Frontal cortex (tissue), 4 donors: ENCODE results near the gene ZC3H12C. TPM values are rescaled to one million over a fixed set of nuclear protein-coding genes. Genes with fewer than 3 reads are reported as not detected.

ENCODE experiments used
- DNase-seq, 2 donors: peaks; one replicate each; pipeline ENCODE4 v3.0.0; 2012; ENCODE audit warnings: low spot score in 2 of 2
- FAIRE-seq: peaks from 2 replicates; lab custom pipeline; 2012; peaks lifted over from hg19 to GRCh38; lab: Jason Lieb, UNC
- total RNA-seq: library from RNA; depleted of rRNA; stranded (reverse); fragments of >200 nt; gene quantifications from one replicate; pipeline ENCODE4 v1.2.3, GENCODE V29; 2014
- donor health status: control.
- donor health status: control.
- donor health status: control.

ZC3H12C gene
- total RNA-seq, 1 donor from 2014 or later: 28.9 TPM

DNA sequence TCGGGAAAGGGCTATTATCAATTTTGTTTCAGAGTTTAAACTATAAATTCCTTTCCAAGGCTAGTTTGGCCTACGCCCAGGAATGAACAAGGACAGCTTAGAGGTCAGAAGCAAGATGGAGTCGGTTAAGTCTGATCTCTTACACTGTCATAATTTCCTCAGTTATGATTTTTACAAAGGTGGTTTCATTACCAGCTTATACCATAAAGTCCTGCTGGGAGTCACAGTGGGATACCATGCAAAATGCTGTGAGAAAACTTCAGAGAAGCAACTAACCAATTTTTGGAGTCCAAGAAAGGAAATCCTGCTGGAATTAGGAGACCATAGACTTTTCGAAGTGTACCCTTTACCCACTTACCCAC, 17.4 kb upstream of the ZC3H12C start:
- DNase-seq: no peak
- FAIRE-seq: no peak

DNA sequence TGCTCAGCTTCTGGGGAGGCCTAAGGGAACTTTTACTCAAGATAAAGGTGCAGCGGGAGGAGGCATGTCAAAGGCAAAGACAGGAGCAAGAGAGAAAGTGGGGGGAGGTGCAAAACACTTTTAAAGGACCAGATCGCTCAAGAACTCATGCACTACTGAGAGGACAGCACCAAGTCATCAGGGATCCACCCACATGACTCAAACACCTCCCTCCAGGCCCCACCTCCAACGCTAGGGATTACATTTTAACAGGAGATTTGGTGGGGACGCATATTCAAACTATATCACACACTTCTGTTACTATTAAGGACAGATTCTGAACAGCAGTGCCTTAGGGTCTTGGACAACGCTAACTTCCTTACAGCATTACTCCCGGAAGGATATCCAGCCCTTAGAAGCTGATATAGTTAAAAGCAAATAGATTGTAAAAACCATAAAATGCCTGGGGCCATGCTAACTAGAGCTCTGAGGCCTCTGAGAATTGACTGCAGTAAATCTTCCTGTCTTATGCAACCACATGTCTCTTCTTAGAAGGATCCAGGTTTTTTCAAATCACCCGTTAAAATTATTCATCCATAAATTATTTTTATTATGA, 16.7 kb upstream of the ZC3H12C start:
- no peak for FAIRE-seq
- no peak for DNase-seq

DNA sequence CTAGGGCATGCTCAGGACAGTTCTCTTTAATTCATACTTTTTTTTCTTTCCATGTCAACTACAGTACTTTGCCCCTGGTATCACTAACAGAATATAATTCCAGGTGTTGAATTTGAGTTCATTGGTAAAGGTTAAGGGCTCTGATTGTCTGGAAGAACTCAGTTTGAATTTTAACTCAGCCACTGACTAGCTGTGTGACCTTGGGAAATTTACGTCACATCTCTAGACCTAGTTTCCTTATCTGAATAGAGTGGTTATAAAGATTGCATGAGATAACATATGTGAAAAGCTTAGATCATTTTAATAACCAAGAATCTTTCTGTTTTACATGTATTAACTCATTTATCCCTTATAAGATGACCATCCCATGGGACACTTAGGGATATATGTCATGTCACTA, 15.8 kb upstream of the ZC3H12C start:
- DNase-seq (no peak), FAIRE-seq (no peak)

DNA sequence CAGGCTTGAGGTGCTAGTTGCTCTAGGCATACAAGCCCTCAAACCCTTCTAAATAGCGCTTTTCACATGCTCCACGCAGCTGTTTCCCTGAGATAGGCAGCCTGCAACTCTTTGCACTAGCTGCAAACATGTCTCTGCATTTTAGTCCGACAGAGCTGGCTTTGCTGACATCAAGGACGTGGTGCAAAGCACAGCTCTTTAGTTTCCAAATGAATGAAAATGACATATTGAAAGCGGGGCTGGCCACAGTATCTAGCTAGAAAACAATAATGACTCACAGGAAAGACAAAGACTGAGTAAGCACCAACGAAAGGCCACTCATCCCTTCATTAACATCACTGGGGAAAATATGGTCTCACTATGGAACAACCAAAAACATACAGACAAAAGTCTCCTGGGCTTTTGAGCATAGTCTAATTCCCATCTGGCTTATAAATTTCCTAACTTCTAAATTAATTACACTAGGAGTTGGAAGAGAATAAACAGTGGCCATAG, 15.3 kb upstream of the ZC3H12C start:
- DNase-seq: no peak
- FAIRE-seq: no peak

DNA sequence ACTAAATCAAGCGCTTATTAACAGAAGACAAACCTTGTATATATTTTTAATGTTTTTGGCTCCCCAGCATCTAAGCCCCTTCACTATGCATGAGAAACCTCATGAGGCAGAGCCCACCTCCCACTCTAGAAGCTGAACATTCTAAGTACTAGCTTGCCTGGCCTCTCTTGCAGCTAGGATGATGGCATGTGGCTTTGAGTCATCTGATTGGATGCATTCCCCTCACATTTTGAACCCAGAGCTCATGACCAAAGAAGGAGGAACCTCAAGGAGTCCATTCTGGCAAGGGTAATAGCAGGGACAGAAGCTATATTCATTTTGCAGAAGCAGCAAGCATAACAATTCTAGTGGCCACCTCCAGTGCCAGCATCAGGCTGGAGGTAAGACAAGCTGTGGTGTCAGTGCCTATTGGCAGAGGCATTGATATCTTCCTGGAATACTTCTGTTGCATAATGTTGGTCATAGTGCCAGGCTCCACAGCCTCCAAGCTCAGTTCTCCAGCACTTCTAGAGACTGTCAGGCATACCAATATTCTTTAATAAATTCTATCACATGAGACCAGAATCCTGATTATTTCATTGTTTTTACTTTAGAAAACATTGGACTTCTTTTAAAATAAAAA, 14.2 kb upstream of the ZC3H12C start:
- FAIRE-seq (no peak), DNase-seq (no peak)

DNA sequence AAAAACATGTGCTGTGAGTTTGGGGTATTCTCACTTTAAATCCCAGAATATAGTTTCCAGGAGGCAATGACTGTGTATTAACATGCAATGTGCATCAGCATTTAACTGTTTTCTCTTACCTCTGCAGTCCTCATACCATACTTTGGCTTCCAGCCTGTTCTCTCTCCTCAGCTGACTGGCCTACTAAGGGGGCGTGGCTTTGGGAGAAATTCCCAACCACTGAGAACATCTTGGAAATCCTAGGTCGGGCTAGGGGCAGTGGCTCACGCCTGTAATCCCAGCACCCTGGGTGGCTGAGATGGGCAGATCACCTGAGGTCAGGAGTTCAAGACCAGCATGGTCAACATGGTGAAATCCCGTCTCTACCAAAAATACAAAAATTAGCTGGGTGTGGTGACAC, 13.5 kb upstream of the ZC3H12C start:
- no peak for FAIRE-seq

DNA sequence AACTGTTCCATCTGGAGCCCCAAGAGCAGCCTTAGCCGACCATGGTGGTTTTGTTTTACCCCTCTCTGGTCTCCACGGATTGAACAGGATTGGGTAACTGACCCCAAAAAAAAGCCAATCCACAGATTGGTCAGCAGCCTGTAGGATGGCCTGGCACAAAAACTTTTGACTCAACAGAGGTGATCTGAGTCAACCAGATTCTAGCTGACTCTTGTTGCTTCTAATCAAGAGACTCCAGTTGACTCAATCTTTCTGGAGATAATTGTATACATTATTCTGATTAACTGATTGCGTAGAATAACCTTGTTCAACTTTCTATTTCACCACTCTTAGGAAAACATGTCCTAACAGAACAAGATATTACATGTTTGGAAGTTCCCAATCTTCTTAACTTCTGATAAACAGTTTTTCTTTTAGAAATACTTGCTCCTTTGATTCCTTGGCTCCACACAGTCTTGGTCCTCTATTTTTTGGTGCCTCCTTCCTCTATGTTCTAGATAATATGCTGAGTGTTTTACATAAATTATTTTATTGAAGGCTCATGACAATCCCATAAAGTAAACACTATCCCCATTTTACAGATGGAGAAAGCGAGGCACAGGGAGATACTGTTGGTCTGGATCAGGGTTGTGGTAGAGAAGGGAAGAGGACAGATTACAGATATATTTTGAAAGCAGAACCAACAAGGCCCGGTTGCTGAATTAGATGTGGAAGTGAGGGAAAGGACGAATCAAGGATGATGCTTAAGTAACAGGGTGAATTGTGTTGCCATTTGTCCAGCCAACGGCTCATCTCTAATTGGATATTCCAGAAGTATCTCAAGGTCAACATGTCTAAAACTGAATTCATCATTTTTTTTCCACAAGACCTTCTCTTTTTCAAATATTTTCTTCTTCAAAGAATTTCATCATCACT, 11.5 kb upstream of the ZC3H12C start:
- DNase-seq: no peak
- no peak for FAIRE-seq

More for the DNA sequence above, 13.5 kb upstream of the ZC3H12C start:
- no peak for DNase-seq

DNA sequence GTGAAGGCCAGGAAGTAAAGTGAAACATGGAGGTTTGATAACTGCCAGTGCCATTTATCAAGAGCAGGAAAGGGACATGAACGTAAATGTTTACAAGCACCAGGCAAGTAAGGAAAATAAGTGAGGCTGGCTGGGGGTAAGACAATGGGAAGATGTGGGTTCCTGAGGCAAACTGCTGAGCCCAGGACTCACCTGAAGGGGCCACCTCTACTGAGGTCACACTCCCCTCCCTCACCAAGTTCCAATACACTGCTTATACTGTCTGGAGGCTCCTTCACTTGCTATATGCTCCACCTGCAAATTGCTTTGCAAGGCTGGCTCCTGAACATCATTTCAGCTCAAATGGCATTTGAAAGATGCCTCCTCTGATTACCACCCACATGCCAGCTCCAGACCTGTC, 10.3 kb upstream of the ZC3H12C start:
- FAIRE-seq (no peak), DNase-seq (no peak)

DNA sequence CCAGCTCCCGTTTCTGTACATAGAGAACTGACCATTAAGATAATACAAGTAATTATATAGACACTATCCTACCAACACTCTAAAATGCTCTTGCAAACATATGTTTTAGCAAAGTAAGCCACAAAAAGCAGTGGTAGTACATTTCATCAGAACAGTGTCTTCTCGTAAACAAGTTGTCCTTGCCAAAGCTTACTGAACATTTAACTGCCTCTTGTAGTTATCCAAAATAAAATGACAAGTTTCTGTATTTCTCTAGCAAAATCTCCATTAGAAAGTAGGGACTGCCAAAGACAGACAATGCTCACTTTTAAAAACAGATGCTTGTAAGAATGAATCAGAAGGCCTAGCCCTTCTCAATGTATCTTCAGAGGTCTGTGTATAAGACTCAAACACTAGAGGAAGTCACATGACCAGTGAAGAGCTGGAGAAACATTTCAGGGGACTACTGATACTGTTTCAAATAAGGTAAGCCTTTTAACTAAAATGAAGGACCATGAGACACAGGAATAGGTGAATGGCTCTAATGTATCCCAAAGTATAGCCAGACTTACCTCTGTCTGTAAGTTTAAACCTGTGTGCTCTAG, 7.8 kb upstream of the ZC3H12C start:
- no peak for FAIRE-seq
- no peak for DNase-seq

DNA sequence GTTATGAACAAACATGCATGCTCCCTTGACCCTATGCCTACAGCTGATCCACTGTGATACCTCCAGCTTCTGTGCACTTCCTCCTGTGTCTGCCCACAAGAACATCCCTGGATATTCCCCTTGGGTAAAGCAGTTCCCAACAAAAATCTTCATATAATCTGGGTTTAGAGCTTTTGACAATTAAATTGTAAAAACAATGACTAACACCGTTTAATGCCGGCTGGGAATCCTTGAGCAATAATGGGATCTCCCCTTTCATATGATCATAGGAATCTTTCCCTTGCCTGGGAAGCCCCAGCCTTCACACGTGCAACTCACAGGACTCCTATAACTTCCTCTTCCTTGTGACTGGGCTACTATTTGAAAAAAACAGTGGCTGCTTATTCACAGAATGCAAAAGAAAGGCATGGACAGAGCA, 6.3 kb upstream of the ZC3H12C start:
- FAIRE-seq (no peak), DNase-seq (no peak)

DNA sequence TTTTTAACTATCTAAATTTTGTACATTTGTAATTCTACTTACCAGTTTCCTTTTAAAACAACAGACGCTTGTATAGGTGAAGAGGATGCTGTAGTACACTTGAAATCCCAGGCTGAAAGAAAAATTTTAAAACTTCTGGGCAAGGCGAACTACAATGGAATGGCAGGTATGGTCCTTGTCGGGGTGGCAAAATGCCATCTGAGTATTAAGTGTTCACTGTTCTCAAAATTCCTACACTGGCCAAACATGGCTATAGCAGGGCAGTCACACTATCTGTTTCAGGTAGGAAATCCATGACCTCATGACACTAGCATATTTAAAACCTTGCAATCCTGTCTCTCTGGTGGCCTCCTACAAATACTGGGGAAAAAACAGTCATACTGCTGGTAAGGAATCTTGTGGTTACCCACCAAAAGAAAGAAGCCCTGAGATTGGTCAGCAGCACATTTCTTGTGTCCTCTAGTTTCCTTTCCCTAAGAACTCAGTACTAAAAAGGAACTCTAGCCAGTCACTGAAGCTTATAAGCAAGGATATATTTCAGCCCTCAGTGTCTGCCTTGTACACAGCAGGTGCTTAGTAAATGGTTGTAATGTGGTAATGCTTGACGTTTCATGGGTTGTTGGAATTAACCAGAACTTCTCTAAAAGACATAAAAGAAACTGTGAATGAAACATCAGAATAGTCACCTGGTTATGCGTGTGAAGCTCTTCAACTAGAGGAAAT, 5.2 kb upstream of the ZC3H12C start:
- FAIRE-seq (no peak), DNase-seq (no peak)

DNA sequence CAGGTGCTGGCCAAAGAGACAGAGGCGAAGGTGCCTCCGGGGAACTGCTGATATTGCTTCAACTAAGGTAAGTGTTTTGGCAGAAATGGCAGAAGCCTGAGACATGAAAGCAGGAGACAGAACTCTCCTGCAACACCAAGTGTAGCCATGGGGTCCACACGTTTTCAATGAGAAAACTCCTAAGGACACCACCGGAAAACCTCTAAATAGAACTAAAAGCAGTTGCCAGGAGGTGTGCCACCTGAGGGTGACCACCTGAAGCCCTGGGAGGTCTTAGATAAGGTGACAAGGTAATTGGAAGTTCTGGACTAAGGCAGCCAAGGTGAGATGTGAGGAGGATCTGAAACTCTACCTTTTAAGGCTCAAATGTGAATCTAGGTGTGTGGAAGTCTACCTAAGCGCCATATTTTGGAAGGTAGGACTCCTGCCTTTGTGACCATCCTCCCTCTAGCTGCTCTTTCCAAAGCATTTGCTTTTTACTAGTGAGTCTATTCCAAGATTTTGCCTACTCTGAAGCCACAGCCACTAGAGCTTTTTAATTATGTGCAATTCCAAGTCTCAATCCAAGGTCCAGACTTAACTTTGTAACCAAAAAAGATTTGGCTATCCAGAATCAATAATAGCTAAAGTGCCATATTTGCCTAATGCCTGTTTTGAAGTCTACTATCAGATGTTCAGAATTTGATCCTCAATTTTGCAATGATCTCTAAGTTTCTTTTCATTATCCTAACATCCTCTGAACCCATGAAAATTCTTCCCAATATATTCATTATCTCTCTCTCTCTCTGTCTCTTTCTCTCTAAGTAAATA, 4.5 kb upstream of the ZC3H12C start:
- no peak for FAIRE-seq

DNA sequence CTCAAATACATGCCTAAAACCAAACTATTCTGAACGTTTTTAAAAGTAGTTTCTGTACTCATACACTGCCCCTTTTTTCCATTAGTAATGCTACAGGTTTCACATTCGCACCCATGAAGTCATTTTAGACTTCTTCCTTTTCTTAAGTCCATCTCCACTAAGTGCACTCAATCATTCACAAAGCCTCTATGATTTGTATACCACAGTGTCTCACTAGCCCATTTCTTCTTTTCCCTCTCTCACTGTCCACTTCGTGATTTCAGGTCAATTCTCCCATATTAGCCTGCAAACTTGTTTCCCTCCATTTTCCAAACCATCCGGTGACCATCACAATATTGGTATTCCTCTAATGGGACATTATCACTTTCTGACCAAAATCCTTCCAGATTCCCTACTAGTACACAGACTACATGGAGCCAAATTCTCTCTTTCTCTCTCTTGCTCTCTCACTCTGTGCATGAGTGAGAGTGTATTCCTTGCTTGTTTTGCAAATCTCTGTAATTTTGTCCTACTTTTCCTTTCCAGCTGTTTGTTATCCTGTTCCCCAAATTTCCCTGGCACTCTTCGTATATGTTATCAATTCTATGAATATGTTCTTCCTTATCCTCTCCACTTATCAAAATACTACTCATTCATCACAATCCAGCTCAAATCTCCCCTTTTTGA, 3.4 kb upstream of the ZC3H12C start:
- DNase-seq (no peak), FAIRE-seq (no peak)

More for the DNA sequence above, 4.5 kb upstream of the ZC3H12C start:
- DNase-seq: no peak

DNA sequence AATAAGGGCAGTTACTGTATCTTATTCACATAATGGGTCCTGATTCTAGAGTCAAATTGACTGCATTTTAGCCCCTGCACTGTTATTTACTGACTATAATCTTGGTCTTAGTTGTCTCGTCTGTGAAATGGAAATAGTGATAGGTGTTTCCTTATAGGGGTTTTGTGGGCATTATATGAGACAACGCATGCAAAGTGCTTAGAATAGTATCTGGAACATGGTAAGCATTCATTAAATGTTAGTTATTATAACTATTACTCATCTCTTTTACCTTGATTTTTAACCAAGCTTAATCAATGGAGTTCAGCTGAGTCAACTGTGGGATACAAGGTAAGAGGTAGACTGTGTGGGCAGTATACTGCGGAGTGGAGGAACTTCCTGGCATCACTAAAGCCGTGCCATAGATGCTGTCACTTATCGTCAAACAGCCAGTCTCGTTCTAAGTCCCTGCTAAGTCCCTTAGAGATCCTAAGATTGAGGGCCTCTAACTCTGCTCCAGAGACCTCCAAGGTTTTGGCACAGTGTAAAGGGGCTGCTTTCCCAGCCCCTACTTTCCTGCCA, 2.6 kb upstream of the ZC3H12C start:
- FAIRE-seq (no peak), DNase-seq (no peak)

DNA sequence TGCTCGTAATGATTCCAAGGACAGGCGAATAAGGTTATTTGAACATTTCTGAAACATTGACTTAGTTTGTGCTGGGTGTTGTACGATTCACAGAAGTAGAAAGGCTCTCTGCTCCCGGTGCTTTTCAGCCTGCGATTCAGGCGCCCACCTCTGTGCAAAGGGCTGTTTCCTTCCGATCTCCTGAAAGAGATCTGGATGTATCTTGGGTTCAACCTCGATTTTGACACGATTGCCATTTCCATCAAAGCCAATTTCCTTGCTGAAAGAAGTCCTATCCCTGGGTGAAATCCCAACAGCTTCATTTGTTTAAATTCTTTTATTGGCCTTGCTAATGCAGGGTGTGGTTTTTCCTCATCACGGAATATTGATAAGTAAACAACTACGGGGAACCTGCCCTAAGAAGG, 1.1 kb upstream of the ZC3H12C start:
- FAIRE-seq: no peak
- no peak for DNase-seq

DNA sequence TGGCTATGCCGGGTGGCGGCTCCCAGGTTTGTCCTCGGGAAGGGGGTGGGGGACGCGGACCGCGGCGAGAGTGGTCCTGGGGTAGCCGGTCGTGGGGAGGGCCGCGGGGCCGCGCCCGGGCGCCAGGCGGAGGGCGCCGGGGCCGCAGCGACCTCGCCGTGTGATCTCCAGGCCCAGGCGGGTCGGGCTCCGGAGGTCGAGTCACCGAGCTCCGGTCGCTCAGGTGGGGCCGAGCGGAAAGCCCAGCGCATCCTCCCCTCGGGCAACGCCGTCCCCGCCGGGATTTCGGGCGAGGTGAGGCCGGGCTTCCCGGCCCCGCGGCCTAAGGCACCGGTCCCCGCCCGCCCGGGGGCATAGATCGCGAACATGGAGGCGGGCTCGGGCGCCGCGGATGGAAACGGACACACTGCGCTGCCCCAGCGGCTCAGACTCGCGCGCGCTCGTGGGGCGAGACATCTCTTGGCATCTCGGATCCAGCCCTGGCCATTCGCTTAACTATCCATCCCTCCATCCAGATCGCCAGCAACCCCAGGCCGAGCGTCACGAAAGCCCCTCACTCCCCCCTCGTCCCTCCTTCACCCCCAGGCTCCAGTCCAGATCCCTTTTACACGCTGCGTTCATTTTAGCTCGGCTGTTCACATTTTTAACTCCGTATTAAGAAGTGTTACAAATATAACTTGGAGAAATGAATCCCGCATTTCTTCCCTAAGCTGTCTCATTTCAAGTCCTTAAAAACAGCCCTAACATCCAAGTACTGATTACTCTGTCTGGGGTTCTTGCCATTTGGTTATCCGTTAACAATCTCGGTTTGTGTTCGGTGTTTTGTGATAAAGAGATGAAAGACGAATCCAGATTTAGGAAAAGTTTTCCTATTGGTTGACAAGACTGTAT, 460 bp downstream of the ZC3H12C start:
- DNase-seq: peak; percentile 30 to 58
- no peak for FAIRE-seq
